IPS-NIHi7 (cell line): Measurements from ENCODE around the gene FREM2.

Experiments
- DNase-seq: peaks from one replicate; pipeline ENCODE4 v3.0.0; 2012; ENCODE audit warnings: mixed read lengths; ENCODE audit errors: extremely low spot score

Gene FREM2

DNA sequence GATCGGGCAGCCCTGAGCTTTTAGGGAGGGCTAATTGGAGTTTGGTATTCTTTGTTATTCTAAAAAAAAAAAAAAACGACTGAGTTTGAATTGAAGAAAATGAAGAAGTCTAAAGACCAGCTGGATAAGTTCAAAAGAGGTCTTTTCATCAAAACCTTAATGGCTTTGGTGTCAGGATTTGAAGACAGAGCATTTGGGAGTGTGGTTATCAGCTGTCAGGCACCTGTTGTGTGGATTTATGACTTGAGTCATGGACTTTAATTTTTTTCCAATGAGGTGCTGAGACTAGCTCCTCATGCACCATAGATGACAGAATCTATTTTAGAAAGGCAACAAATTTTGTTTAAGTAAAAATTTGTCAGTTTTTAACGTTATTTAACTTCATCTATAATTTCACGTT lies 72.5 kb downstream of the FREM2 start:
- DNase-seq = no peak

DNA sequence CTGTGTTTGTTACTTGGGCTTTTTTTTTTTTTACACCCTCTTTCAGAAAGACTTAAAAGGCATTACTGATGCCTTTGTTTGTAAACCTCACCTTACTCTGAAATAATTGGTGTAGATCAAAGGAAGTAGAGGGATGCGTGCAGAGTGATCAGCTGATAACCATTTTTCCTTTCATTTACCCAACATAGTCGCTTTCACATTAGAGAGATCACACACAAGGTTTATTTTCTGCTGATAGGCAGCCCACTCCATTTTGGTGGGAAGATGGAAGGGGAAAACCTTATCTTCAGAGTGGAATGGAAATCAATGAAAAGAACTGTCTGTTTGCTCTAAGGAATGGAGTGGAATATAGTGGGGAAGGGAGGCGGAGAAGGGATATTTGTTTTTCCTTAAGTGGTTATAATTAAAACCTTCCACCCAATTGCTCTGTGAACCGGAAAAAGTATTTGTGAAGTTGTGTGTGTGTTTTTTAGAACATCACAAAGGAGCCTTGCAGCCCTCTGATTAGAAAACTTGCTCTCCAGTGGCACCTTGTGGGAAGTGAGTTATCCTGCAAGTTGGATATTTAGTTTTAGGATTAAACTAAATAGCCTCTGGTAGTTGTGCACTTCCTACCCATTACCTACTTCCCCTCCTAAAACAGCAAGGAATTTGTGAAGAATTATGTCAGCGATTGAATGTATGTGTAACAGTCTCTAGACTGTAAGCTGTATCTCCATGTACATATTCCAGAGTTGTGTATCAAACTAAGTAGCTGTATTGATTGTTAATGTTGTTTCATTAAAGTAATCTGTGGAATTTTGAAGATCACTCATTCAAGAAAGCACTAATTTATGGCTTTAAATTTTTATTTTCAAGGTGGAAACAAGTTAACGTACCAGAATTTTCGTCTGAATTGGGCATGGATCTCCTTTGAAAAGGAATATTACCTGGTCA lies 76.8 kb downstream of the FREM2 start:
- peak; percentile 63 for DNase-seq

DNA sequence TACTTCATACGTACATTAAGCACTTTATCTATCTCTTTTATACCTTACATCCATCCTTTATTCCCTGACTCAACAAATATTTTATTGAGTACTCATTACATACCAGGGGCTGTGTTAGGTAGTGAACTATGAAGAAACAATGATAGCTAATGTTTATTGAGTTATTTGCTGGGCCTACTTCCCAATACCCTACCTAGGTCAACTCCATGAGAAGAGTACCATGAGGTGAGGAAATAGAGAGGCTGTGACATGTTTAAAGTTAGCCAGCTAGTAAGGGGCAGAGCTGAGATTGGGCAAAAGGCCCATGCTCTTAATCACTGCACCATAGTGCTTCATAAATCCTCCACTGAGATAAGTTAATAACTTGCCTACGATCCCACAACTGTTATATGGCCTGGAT lies 79.9 kb downstream of the FREM2 start:
- DNase-seq = no peak

- DNase-seq = no peak
These were observed 80.8 kb downstream of the FREM2 start for GRCh38 chr13:38767506-38768265.

DNA sequence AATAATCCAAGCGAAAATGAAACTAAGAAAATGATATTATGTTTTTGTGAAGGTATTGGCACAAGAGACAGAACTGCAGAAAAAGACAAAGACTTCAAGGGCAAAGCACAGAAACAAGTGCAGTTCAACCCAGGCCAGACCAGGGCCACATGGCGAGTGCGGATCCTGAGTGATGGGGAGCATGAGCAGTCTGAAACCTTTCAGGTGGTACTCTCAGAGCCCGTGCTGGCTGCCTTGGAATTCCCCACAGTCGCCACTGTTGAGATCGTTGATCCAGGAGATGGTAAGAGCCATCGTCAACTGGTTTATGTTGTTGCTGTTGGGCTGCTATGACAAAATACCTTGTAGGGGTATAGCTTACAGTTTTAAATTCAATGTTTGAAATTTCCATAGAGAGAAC lies 82.6 kb downstream of the FREM2 start:
- no peak for DNase-seq

DNA sequence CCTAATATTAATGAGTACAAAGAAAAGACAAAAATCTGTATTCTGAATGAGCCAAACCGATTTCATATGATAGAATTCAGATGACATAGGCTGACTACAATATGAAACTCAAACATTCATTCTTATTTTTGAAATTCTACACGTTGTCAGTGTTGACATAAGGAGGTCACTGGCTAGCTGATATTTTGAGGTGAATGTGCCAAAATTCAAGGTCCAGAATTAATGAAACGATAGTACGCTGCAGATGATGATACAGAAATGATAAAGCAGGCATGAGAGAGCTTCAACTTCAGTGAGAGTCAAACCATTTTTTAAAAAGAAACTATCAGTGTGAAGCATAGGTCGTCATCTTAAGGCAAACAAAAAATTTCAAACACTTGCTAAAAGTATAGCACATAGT lies 88.2 kb downstream of the FREM2 start:
- no peak for DNase-seq

DNA sequence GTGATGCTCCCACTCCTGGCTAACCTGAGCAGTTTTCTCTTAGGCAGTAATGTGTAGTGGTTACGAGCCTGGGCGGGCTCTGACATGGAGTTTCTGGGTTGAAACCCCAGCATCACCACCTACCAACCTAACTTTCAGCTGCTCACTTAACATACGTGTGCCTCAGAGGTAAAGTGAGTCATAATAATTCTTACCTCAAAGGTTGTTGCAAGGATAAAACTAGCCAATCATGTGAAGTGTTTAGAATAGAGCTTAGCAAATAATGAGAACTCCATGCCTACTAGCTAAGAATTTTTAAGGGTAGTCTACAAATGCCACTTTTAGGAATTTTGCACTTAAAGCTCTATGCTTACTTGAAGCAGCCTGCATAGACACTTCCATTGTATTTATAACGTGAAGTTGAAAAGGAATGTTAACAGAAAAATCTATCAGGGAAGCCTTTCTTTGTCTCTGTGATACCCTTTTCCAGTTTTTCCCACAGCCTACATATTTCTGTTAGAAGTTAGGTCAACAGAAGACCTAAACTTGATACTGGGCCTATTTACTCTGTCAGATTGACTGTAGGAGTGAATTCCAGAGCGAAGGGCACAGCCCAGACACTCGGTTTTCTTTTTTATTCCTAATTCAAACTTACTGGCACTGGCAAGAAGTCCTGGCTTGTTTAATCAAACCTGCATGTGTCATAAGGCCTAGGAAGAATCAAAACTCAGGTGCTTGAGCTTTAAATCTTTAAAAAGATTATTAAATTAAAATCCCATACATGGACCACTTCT lies 90.7 kb downstream of the FREM2 start:
- DNase-seq = no peak

- DNase-seq = no peak
These were observed 94.7 kb downstream of the FREM2 start for GRCh38 chr13:38781539-38781938.

- no peak for DNase-seq
These were observed 97.4 kb downstream of the FREM2 start for GRCh38 chr13:38784036-38784880.

- no peak for DNase-seq
These were observed 98.2 kb downstream of the FREM2 start for GRCh38 chr13:38785042-38785441.

- DNase-seq = no peak
These were observed 98.6 kb downstream of the FREM2 start for GRCh38 chr13:38785490-38785889.

DNA sequence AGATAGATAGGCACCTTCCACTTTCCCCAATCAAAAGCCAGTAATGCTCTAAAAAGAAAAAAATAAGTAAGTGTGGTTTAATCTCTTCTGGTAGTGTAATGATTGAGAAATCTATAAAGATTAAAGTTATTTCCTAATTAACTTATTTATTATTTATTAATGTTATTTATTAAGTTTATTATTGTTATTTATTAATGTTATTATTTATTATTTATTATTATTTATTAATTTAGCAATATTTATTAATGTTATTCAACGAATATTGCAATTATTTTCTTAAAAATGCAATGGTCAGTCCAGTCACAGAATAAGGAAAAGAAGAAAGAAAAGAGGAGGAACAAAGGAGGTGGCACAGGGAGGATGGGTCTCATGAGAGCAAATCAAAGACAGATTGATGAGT lies 100.7 kb downstream of the FREM2 start:
- DNase-seq = no peak

GRCh38 chr13:38796890-38797289 lies 110.0 kb downstream of the FREM2 start:
- no peak for DNase-seq

- DNase-seq = no peak
These were observed 116.7 kb downstream of the FREM2 start for GRCh38 chr13:38803531-38803930.

DNA sequence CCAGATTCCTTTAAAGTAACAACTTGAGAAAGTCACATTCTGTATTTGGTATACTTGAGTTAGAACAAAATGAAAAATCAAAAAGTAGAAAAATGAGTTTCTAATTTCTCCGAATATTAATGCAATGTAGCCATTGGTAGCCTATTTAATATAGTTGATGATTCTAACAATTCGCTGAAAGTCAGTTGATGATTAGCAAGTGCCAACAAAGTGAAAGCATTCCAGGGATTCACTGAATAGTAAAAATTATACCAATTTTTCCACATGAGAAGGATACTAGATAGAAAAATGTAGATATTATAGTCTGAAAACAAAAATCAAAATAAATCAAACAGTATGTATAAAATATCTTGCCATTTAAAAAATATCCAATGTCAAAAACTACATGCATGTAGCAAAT lies 117.2 kb downstream of the FREM2 start:
- DNase-seq = no peak

GRCh38 chr13:38804536-38804935 lies 117.7 kb downstream of the FREM2 start:
- no peak for DNase-seq

GRCh38 chr13:38814331-38814730 lies 127.5 kb downstream of the FREM2 start:
- no peak for DNase-seq

GRCh38 chr13:38819053-38819452 lies 132.2 kb downstream of the FREM2 start:
- DNase-seq = no peak

GRCh38 chr13:38819596-38819995 lies 132.7 kb downstream of the FREM2 start:
- no peak for DNase-seq

DNA sequence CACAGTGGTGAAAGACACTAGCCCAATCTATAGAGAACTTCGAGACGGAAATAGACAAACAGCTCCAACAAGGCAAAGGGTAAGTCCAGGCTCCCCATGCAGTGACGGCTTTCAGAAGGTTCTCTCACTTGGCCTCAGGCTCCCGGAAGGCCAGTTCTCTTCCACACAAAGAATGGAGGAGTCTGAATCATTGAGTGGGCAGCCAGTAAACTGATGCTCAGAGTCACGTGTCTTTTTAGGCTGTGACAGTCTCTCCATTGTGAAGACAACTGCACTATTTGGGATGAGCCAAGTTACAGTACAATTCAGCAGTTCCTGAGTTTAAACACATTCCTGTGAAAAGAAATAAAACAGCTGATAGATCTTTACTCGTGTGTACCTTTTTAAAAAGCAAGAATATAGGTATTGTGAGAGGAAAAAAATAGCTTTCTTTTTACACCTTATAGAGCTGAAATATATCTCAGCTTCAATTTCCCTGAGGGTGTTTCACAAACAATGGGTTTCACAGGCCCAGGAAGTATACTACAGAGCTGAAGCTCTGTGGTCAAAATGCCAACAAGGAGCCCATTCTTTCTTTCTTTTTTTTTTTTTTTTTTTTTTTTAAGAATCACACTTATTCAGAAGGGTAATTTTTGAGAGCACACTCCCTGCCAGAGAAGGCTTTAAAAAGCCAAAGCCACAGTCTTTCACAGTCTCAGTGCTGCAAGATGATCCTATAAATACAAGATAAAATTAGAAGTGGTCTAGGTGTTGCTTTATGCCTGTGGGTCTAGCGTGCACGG lies 135.1 kb downstream of the FREM2 start:
- DNase-seq = no peak
